Mononuclear cell (primary cell): ENCODE results near the gene TOMM22. TPM values are rescaled to one million over a fixed set of nuclear protein-coding genes. Genes with fewer than 3 reads are reported as not detected.

ENCODE experiments used
- H3K27me3 ChIP-seq: 2 replicates; pipeline ENCODE4 v1.6.0; 2011; ENCODE audit warnings: low read length, control low read depth; ENCODE audit not compliant: insufficient read depth
- H3K4me1 ChIP-seq: 2 replicates; pipeline ENCODE4 v1.5.1; 2011; ENCODE audit warnings: mild to moderate bottlenecking, low read length, control low read depth; ENCODE audit not compliant: insufficient read depth
- H3K4me3 ChIP-seq: 2 replicates; pipeline ENCODE4 v1.5.1; 2011; ENCODE audit warnings: mild to moderate bottlenecking, low read length, moderate library complexity
- H3K9me3 ChIP-seq: 2 replicates; pipeline ENCODE4 v1.5.1; 2011; ENCODE audit warnings: low read depth, mild to moderate bottlenecking, control low read depth, low read length
- total RNA-seq: library from RNA; depleted of rRNA; stranded (reverse); fragments of >200 nt; gene quantifications from one replicate; pipeline ENCODE4 v1.2.3, GENCODE V29; 2012

Gene TOMM22
- total RNA-seq, 1 donor = 50.8 TPM

DNA sequence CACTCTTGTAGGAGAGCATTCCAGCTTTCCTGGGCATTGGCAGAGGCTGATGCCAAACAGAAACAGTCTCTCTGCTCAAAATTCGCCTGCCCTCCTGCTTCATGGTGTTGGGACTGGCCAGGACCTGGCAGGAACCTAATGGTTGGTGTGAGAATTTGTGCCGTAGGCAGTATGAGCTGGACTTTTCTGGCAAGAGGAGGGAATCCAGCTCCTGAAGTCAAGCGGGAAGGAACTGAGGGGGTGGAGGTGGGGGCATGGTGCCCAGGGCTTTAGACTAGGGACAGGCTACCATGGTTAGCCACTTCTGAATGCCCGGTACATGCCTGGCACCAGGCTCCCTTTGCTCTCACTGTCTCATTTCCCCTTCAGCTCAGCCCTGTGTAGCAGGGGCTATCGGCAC lies 6.9 kb upstream of the TOMM22 start:
- Histone ChIP-seq H3K4me3 (no peak overlapping the region), H3K4me1 (no peaks in the 10 kb centered on the region), H3K27me3 (no peaks in the 10 kb centered on the region), H3K9me3 (no peaks in the 10 kb centered on the region)

DNA sequence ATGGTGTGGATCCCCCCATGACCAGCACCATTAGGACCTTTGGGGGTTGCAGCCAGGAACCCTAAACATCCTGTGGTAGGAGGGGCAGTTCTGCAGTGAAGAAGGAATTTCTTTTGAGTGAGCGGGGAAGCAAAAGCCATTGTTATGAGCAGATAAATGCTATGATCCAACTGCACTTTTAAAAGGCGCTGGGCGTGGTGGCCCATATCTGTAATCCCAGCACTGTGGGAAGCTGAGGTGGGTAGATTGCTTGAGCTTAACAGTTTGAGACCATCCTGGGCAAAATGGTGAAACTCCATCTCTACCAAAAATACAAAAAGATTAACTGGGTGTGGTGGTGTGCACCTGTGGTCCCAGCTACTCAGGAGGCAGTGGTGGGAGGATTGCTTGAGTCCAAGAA lies 5.9 kb upstream of the TOMM22 start:
- Histone ChIP-seq H3K4me3 (no peak overlapping the region), H3K4me1 (no peaks in the 10 kb centered on the region), H3K27me3 (no peaks in the 10 kb centered on the region), H3K9me3 (no peaks in the 10 kb centered on the region)

DNA sequence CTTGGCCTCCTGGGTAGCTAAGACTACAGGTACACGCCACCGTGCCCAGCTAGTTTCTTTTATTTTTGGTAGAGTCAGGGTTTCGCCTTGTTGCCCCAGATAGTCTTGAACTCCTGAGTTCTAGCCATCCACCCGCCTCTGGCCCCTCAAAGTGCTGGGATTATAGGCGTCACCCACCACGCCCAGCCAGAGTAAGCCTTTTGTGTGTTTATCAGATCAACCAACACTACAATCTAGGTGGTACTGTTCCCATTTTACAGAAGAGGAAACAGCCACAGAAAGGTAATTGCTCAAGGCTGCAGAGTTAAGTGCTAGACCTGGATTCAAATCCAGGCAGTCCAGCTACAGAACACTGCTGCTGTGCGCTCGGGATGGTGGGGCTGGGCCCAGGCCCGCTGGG lies 3.1 kb downstream of the TOMM22 start:
- Histone ChIP-seq H3K4me3 (no peak overlapping the region), H3K27me3 (no peaks in the 10 kb centered on the region), H3K9me3 (no peaks in the 10 kb centered on the region), H3K4me1 (peaks cover 15% of the 10 kb centered on the region)

DNA sequence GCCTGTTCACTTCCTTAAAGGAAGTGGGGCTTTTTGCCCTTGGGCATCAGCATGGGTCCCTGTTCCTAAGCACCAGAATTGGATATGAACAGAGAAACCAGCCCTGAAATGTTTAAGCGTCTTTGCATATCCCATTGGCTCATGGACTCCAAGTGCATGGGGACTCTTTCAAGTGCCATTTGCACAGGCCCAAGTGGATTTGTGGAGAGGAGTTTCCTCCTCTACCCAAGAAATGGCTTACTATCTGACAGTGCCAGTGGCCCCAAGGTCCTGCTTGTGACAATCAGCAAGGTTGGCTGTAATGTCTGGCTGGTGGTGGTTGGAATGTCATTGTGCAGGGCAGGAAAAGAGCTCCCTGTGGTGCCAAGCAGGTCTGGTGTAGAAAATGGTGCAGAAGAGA lies 4.0 kb downstream of the TOMM22 start:
- no peaks in the 10 kb centered on the region for H3K27me3 ChIP-seq
- H3K4me1 ChIP-seq = peaks cover 15% of the 10 kb centered on the region
- H3K4me3 ChIP-seq = no peak overlapping the region
- no peaks in the 10 kb centered on the region for H3K9me3 ChIP-seq

DNA sequence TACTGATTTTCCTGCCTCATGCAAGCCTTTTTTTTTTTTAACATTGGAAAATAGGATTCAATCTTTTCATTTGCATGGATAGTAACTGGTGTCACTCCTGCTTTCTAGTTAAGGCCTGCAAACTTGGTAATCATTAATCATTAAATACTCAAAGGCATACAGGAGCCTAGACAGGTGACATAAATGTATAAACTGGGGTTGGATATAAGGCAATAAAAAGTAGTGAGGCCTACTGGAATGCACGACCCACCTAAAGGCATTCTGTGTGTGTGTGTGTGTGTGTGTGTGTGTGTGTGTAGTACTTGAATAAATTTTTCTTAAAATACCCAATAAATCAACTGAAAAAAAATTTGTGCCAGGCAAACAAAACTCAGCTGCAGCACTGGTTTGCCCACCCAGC lies 7.9 kb downstream of the TOMM22 start:
- H3K4me3 ChIP-seq = no peak overlapping the region
- no peaks in the 10 kb centered on the region for H3K27me3 ChIP-seq
- H3K9me3 ChIP-seq = no peaks in the 10 kb centered on the region
- no peaks in the 10 kb centered on the region for H3K4me1 ChIP-seq

DNA sequence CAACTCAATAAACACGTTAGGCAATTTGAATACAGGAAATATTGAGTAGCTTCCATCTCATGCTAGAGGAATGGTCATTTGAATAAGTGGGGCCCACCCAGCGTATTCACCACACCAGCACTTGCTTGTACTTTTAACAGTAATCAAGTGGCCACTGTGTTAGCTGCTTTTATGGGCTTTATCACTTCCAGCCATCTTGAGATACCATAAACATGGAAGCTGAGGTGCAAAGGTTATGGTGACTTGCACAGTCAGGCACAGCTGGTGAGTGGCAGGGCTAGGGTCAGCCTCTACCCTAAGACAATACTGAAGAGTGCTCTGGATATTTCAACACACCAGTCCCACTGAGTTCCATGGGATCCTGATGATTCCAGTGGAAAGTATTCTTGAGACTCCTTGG lies 12.3 kb downstream of the TOMM22 start:
- H3K9me3 ChIP-seq = no peaks in the 10 kb centered on the region
- H3K4me3 ChIP-seq = no peak overlapping the region
- peaks cover 32% of the 10 kb centered on the region for H3K4me1 ChIP-seq
- no peaks in the 10 kb centered on the region for H3K27me3 ChIP-seq

DNA sequence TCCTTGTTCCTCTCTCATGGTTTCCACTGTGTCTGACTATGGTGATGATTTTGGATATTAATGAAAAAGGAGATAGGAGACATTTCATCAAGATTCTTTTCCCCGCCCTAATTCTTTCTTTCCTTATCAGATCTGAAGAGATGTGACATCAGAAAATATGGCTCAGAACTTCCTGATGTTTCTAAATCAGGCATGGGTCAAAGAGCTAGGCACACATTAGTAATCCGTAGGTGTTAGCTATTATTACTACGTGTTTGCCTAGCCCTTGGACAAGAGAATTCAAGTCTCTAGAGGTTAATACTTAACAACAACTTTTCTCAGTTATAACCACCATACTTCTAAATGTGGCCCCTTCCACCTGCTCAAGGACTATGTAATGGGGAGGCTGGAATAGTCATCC lies 13.2 kb downstream of the TOMM22 start:
- Histone ChIP-seq H3K4me3 (no peak overlapping the region), H3K9me3 (no peaks in the 10 kb centered on the region), H3K4me1 (peaks cover 41% of the 10 kb centered on the region), H3K27me3 (no peaks in the 10 kb centered on the region)

DNA sequence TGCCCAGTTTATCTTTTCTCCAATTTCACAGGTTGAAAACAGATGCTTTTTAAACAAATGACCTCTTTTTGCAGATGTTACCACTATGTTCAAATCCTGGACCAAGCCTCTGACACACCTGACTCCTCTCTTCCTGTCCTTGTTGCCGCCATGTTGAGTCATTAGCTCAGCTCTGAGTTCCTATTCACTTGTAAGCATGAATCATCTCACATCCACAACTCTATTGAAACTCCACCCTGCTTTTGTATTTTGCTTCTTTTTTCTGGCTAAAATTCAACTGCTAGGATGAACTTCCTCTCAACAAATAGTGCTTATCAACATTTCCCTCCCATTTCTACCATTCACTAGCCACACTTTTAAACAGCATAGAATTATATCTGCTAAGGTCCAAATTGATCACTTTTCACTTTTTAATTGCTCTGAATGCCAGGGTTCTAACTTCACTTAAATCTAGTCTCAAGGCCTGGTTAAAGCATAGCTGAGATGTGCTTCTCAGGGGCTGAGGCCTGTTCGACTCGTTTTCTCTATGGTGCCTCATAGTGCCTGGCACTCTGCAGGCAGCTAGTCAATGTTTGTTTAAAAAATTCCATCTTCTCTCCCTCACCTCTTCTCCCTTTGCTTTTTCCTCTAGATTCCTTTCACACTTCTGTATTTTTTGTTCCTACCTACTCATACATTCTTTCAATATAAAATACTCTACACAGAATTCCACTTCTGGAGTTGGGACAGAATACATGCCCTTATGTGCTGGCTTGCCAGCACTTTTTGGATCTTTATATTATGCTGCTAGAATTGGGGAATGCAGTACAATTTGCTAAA lies 15.1 kb downstream of the TOMM22 start:
- H3K9me3 ChIP-seq = no peaks in the 10 kb centered on the region

DNA sequence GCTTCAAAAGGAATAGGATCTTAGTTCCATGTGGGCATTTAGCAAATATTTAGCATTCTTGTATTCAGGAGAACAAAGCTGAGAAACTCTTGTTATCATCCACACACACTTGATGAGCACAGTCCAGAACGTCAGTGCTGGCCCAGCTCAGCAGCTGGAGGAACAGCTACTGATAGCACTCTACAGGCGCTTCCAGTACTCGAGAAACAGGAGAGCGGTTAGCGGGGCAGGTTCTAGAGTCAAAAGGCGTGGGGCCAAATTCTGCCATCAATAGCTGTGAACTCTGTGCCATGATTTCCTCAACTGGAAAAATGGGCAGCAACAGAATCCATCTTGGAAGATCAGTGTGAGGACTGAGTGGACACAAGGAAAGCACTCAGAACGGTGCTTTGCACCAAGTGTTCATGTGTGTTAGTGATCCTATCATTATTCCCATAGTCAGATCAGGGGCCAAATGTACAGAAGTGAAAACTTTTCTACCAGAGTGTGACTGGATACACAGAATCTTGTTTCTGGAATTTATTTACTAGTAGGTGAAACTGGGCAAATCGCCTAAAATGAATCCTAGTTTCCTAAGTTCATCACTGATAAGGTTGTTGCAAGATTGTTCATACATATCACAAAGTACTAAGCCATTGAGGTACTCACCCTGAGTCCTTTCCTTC lies 15.8 kb downstream of the TOMM22 start:
- Histone ChIP-seq H3K4me1 (peaks cover 55% of the 10 kb centered on the region), H3K4me3 (no peak overlapping the region), H3K9me3 (no peaks in the 10 kb centered on the region), H3K27me3 (no peaks in the 10 kb centered on the region)

More for the DNA sequence above, 15.1 kb downstream of the TOMM22 start:
- Histone ChIP-seq H3K4me3 (no peak overlapping the region), H3K27me3 (no peaks in the 10 kb centered on the region), H3K4me1 (peaks cover 52% of the 10 kb centered on the region)

DNA sequence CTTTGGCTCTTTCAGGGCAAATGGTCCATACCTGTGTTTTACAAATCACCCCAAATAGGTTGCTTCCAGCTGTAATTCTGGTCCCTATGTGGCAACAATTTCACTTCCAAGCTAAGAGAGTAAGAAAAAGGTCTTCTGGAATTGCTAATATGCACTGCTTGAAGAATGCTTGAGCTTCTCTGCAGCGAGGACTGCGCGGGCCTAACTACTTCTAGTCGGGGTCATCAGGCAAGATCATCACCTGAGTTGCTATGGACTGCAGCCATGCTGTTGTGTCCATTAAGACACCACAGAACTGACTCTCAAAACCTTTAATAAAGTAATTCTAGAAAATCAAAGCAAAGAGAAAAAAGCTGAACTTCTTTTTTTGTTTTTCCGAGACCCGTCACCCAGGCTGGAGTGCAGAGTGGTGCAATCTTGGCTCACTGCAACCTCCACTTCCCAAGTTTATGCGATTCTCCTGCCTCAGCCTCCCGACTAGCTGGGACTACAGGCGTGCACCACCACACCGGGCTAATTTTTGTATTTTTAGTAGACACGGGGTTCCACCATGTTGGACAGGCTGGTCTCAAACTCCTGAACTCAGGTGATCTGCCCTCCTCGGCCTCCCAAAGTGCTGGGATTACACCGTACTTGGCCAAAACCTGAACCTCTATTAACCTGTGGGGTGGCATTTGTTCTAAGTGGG lies 16.8 kb downstream of the TOMM22 start:
- Histone ChIP-seq H3K4me3 (no peak overlapping the region), H3K9me3 (no peaks in the 10 kb centered on the region), H3K4me1 (peaks cover 55% of the 10 kb centered on the region), H3K27me3 (no peaks in the 10 kb centered on the region)

DNA sequence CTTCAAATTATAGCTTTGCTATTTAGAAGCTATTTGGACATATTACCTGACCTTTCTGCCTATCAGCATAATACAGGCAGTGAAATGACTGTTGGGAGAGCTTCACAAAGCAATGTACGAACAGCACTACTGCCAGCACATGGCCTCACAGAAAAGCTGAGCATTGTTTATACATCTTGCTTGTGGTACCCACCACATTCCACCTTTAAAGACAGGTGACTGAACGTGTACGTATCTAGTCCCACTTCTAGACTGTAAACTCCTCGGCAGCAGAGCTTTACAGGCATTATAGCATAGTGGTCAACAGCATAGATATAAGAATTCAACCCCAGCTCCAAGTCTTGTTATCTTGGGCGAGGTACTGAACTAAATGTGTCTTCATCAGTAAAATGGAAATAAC lies 17.4 kb downstream of the TOMM22 start:
- no peaks in the 10 kb centered on the region for H3K9me3 ChIP-seq
- H3K27me3 ChIP-seq = no peaks in the 10 kb centered on the region
- H3K4me3 ChIP-seq = no peak overlapping the region
- H3K4me1 ChIP-seq = peaks cover 55% of the 10 kb centered on the region

DNA sequence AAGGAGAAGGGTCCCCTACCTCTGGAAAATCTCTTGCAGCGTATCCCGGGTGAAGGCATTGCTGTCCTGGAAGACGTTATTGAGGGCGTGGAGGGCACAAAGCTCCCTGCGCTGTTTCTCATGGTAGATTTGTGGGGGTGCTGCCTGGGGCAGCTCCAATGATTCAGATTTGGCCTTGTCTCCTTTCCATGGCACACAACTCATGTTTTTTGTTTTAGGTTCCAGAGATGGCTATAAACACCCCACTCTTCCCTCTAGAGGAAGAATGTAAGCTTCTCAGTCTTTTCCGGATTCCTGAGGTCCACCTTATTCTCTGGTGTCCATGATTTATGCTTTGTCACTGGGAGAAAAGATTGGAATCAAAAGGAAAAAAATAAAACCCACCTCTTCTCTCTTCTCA lies 18.0 kb downstream of the TOMM22 start:
- no peaks in the 10 kb centered on the region for H3K27me3 ChIP-seq
- H3K4me3 ChIP-seq = peak overlapping the region; percentile 69
- no peaks in the 10 kb centered on the region for H3K9me3 ChIP-seq
- H3K4me1 ChIP-seq = peaks cover 58% of the 10 kb centered on the region

DNA sequence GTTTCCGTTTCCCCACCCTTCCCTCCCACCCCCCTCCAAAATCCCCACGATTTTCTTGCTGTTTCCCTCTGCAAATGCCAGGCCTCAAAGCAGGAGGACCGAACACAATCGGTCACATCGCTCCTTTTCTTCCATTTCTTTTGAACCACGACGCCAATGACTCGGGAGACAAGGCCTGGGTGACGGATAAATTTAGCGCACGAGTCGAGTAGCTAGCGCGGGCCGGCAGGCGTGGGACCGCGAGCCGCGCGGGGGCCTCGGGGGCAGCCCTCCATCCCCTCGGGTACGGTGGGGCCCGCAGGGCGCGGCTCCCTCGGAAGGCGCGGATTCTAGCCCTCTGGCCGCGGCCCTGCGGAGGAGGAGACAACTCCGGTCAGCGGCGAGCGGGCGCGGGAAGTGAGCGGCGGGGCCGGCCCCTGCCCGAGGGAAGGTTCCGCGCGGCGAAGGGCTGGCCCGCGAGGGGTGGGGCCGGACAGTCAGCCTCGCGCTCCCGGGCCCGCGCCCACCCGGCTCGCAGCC lies 18.6 kb downstream of the TOMM22 start:
- no peaks in the 10 kb centered on the region for H3K27me3 ChIP-seq
- H3K4me3 ChIP-seq = peak overlapping the region; percentile 69
- peaks cover 62% of the 10 kb centered on the region for H3K4me1 ChIP-seq
- no peaks in the 10 kb centered on the region for H3K9me3 ChIP-seq

DNA sequence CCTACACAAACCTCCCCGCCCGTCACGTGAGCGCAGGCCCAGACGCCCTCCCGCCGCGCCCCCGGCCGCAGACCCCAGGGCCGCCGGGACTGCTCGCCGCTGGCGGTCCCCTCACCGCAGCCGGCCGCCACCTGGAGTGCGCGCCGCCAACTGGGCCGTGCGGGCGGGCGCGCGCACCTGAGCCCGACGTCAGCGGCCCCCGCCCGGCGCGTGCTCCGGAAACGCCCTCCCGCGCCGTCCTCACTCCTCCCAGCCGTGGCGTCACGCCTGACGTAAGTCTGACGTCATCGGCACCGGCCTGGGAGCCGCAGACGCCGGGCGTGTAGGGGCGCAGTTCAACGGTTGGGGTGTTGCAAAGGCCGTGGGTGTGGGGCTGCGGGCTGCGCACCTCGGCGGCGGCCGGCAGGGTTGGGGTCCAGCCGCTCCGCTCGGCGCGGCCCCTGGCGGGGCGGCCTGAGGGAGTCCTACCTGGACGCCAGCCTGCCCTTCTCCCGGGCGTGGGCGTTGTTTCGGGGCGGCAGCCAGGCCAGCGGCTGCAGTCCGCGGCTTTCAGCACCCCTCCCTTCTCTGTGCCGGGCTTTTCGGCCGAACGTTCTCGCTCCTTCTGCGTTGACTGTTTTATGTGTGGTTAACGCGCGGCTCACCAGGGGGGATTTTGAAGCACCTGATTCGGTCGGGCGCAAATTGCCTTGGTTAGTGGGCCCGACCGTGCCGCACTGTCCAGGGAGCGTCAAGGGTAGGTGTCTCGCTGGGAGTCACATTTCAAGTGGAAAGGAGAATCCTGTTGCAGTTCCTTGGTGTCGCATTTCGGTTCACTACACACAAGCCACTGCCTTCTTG lies 19.3 kb downstream of the TOMM22 start, which contains the start of gene JOSD1:
Gene JOSD1 (minus strand): TSS at position 155 of the 840 bp plus-strand sequence. CDS start 956 bp downstream, outside the sequence.
- H3K4me1 ChIP-seq = peaks cover 61% of the 10 kb centered on the region
- H3K27me3 ChIP-seq = no peaks in the 10 kb centered on the region
- H3K4me3 ChIP-seq = peak within 1 kb of the TSS; percentile 69
- no peaks in the 10 kb centered on the region for H3K9me3 ChIP-seq
